ENCODE data around the gene CCNJL.

GRCh38 chr5:160289356-160289651 is 23.1 kb downstream of the CCNJL start:
- TF ChIP-seq CTCF (IDR thresholded peaks at IDR 0.05; ENCODE audit: insufficient read depth, low read depth, low read length) (no peak), EZH2 (IDR thresholded peaks at IDR 0.05; ENCODE audit: insufficient read depth, low read length) (no peak)
